HG02973 (cell line): ENCODE results near the gene BABAM2.

Experiments used
- ATAC-seq: cut with Tn5 transposase; IDR thresholded peaks from one replicate; pipeline ENCODE4 v1.9.1; 2021; ENCODE audit warnings: moderate library complexity; ENCODE audit not compliant: unreplicated experiment

The BABAM2 gene

DNA sequence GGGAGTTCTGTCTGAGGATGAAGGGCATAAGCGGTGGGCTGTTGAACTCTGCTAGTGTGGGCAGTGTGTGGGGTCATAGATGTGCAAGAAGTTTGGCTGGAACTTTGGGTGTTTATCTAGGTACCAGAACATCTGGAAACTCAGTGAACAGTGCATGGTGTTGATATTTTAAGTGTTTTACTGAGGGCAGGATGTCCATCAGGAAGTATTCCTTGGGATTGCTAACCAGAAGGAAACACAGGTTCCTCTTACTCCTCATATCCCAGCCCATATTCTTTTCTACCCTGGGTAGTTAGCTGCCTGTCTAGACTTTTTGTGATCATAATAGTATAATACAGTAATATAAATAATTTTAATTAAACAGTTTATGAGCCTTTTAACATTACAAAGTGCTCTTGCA, 15.5 kb downstream of the BABAM2 start:
- no peak for ATAC-seq

DNA sequence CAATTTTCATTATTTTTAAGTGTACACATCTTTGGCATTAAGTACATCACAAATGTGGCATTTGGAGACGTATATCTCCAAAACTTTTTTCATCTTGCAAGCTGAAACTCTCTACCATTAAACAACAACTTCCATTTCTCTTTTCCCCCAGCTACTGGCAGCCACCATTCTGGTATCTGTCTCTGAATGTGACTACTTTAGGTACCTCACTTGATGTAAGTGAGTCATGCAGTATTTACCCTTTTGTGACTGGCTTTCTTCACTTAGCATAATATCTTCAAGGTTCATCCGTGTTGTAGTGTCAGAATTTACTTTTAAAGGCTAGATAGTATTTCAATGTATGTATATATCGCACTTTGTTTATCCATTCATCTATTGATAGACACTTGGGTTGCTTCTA, 17.0 kb downstream of the BABAM2 start:
- no peak for ATAC-seq

DNA sequence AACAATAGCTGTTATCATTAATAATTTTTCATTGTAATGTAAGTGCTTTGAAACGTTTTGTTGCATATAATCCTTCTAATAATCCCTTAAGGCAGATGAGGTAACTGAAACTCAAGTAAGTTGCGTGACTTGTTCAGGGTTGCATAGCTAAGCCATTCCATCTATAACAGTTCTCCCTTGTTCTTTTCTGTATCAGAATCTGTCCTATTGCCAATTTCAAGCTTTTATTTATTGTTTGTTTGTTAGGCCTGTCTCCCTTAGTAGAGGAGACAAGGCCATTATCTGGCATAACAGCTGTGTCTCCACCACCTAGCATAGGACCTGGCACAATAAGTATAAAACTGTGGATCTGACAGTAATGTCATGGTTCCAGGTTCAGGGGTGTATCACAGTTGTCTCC, 19.4 kb downstream of the BABAM2 start:
- no peak for ATAC-seq

GRCh38 chr2:27911458-27912210, 21.1 kb downstream of the BABAM2 start:
- ATAC-seq: no peak

- no peak for ATAC-seq
Observed at GRCh38 chr2:27912512-27912911, 22.0 kb downstream of the BABAM2 start.

GRCh38 chr2:27914041-27914804, 23.7 kb downstream of the BABAM2 start:
- ATAC-seq: no peak

DNA sequence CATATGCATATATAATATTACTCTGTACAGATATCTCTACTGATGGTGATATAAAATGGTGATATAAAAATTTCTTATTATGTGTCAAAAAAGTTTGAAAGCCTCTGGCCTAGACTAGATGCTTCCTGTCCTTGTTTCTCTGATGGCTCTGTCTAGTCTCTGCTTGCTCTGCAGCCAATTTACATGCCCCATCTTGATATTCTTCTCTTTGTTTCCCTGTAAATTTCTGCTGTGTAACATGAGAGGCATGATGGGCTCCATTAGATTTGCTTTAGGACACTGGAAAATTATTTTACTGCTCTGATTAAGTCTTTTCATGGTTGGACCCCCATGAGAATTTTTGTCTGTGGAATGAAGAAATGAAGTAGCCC, 24.3 kb downstream of the BABAM2 start:
- no peak for ATAC-seq

- ATAC-seq: no peak
Observed at GRCh38 chr2:27915191-27915590, 24.7 kb downstream of the BABAM2 start.

DNA sequence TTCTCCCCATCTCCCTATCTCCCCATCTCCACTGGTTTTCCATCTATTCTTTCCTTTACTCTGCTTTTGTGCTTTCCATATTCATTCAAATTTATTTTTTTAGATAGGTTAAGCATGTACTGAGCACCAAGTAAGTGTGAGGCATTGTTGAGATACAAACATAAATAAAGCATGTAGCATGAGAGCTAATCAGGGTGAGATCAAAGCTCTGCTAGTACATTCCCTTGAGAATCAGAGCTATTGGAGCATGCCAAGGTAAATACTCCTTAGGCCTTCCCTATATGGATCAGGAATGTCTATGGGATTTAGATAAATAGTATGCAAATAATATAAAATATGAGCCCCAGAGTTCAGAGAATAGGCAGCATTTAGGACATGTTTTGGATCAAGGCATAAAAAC, 25.3 kb downstream of the BABAM2 start:
- no peak for ATAC-seq

- ATAC-seq: no peak
Observed at GRCh38 chr2:27916293-27916995, 25.9 kb downstream of the BABAM2 start.

GRCh38 chr2:27920148-27920885, 29.8 kb downstream of the BABAM2 start:
- no peak for ATAC-seq

GRCh38 chr2:27921424-27921823, 30.9 kb downstream of the BABAM2 start:
- ATAC-seq: no peak

GRCh38 chr2:27921880-27922547, 31.5 kb downstream of the BABAM2 start:
- ATAC-seq: no peak

- ATAC-seq: no peak
Observed at GRCh38 chr2:27922842-27923241, 32.3 kb downstream of the BABAM2 start.

- no peak for ATAC-seq
Observed at GRCh38 chr2:27925766-27926472, 35.4 kb downstream of the BABAM2 start.

DNA sequence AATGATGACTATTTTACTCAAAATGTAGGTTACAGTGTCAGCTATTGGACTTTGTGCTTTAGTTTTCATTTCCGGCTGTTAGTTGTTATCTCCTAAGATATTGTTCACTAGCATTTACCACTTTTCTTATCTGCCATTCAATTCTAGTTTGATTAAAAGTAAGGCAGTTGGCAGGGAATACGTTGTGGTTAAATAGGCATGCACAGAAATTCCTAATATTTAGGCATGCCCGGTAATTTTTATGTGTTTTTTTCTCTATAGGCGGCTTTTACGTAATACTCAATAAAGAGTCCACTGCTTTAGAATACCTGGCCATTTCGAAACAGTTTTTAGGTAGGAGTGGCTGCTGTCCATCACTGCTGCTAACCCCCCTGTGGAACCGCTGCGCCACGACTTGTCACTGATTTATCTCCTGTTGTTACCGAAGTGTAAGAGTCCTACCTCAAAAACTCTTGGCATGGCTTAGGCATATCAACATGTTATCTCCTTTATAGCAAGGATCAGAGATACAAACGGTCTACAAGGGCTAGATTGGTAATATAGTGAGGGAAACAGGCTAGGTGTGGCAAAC, 39.5 kb downstream of the BABAM2 start:
- ATAC-seq: no peak

GRCh38 chr2:27931361-27931950, 40.9 kb downstream of the BABAM2 start:
- ATAC-seq: no peak

DNA sequence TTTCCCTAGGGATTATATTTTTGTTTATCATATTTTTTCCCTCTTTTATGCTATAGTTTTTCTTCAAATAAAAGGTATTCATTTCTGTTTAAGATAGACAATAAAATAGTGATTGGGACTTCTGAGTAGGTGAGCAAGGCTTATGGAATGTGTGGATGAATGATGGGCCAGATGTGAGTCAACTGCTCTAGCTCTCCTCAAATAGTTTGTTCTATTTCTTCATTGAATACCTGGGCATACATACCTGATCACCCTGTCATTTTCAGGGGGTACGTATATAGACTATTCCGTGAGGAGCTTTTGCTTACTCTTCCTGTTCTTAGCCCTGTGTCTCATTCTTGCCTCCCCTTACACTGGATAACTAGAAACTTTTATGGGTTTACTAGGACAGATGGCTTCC, 41.9 kb downstream of the BABAM2 start:
- no peak for ATAC-seq

- ATAC-seq: no peak
Observed at GRCh38 chr2:27935026-27935425, 44.5 kb downstream of the BABAM2 start.
